Neuronal stem cell (in vitro differentiated cells): ENCODE results near the gene HIC1.
A peak's percentile ranks its signal among the peaks of the same experiment; 100 is the strongest.

Experiments used
- DNase-seq: peaks from one replicate; pipeline ENCODE4 v3.0.0-alpha.2; 2013; ENCODE audit warnings: low spot score
- H2AFZ ChIP-seq: one replicate; pipeline ENCODE4 v1.6.1; 2013; ENCODE audit warnings: mild to moderate bottlenecking, low read length, inconsistent platforms
- H2AK5ac ChIP-seq: 2 replicates; pipeline ENCODE4 v1.6.1; 2013; ENCODE audit warnings: low read depth, mild to moderate bottlenecking, inconsistent platforms, low read length, moderate library complexity, mixed read lengths
- H2BK120ac ChIP-seq: 2 replicates; pipeline ENCODE4 v1.6.1; 2013; ENCODE audit warnings: low read depth, mild to moderate bottlenecking, inconsistent platforms, low read length, moderate library complexity, mixed read lengths
- H2BK12ac ChIP-seq: one replicate; pipeline ENCODE4 v1.6.1; 2013; ENCODE audit warnings: low read length, inconsistent platforms
- H2BK15ac ChIP-seq: 2 replicates; pipeline ENCODE4 v1.6.1; 2013; ENCODE audit warnings: mild to moderate bottlenecking, low read length, inconsistent platforms, mixed read lengths
- H2BK5ac ChIP-seq: one replicate; pipeline ENCODE4 v1.6.1; 2013; ENCODE audit warnings: inconsistent platforms, mild to moderate bottlenecking, low read length, moderate library complexity
- H3K14ac ChIP-seq: one replicate; pipeline ENCODE4 v1.6.1; 2013; ENCODE audit warnings: low read length, inconsistent platforms
- H3K18ac ChIP-seq: 2 replicates; pipeline ENCODE4 v1.6.1; 2013; ENCODE audit warnings: low read length, inconsistent platforms
- H3K23ac ChIP-seq: 2 replicates; pipeline ENCODE4 v1.6.1; 2013; ENCODE audit warnings: low read depth, mild to moderate bottlenecking, mixed read lengths, low read length, inconsistent platforms; ENCODE audit not compliant: poor library complexity
- H3K27ac ChIP-seq: replicated peaks from 3 replicates; pipeline ENCODE4 v1.5.1; 2013; ENCODE audit warnings: low read length, inconsistent platforms
- H3K27me3 ChIP-seq, 3 experiments: 2 replicates each; pipeline ENCODE4 v1.6.1; 2013; ENCODE audit warnings: low read length in 3 of 3, mild to moderate bottlenecking in 2 of 3, inconsistent platforms in 1 of 3, low read depth in 1 of 3, mixed read lengths in 1 of 3, moderate library complexity in 1 of 3; ENCODE audit not compliant: control insufficient read depth in 3 of 3, insufficient read depth in 3 of 3
- H3K36me3 ChIP-seq, 2 donors: replicated peaks in 1 of 2; 2 replicates each; pipeline ENCODE4 v1.6.1; 2013; ENCODE audit warnings: low read length in 2 of 2; ENCODE audit not compliant: control insufficient read depth in 2 of 2, insufficient read depth in 2 of 2
- H3K4ac ChIP-seq: 2 replicates; pipeline ENCODE4 v1.6.1; 2013; ENCODE audit warnings: inconsistent platforms, mild to moderate bottlenecking, low read length, moderate library complexity
- H3K4me1 ChIP-seq, 2 donors: 1 replicate in 1 of 2; 2 replicates in 1 of 2; pipeline ENCODE4 v1.6.1; 2013; ENCODE audit warnings: low read length in 2 of 2, low read depth in 1 of 2; ENCODE audit not compliant: control insufficient read depth in 2 of 2, insufficient read depth in 1 of 2
- H3K4me2 ChIP-seq: one replicate; pipeline ENCODE4 v1.6.1; 2013; ENCODE audit warnings: mild to moderate bottlenecking, low read length, inconsistent platforms; ENCODE audit not compliant: insufficient read depth, poor library complexity, severe bottlenecking
- H3K4me3 ChIP-seq, 2 donors: 2 replicates each; pipeline ENCODE4 v1.5.1; 2013; ENCODE audit warnings: low read length in 2 of 2, mild to moderate bottlenecking in 2 of 2, inconsistent platforms in 1 of 2, moderate library complexity in 1 of 2
- H3K79me1 ChIP-seq: one replicate; pipeline ENCODE4 v1.6.1; 2013; ENCODE audit warnings: low read depth, mild to moderate bottlenecking, inconsistent platforms, low read length, moderate library complexity
- H3K9ac ChIP-seq: one replicate; pipeline ENCODE4 v1.6.1; 2013; ENCODE audit warnings: mild to moderate bottlenecking, low read depth, low read length, inconsistent platforms; ENCODE audit not compliant: poor library complexity
- H3K9me3 ChIP-seq, 2 donors: replicated peaks in 1 of 2; 2 replicates each; pipeline versions ENCODE3 to v1.6.1; 2013; ENCODE audit warnings: low read length in 2 of 2, mild to moderate bottlenecking in 2 of 2, inconsistent platforms in 1 of 2, low read depth in 1 of 2, mixed read lengths in 1 of 2, moderate library complexity in 1 of 2; ENCODE audit not compliant: control insufficient read depth in 2 of 2, insufficient read depth in 1 of 2
- H4K8ac ChIP-seq: one replicate; pipeline ENCODE4 v1.6.1; 2013; ENCODE audit warnings: low read depth, mild to moderate bottlenecking, inconsistent platforms, low read length, moderate library complexity
- H4K91ac ChIP-seq: one replicate; pipeline ENCODE4 v1.6.1; 2013; ENCODE audit warnings: low read length, low read depth, mild to moderate bottlenecking, inconsistent platforms; ENCODE audit not compliant: poor library complexity
- WGBS, 2 donors: extraction: QIAGEN DNeasy Blood & Tissue Kit; methylation state at CpG; one replicate each; pipeline ENCODE4 v1.1.7; 2013; ENCODE audit warnings: missing lambda C conversion rate in 2 of 2, mixed read lengths in 1 of 2; ENCODE audit not compliant: insufficient read length in 2 of 2, insufficient replicate concordance in 1 of 2; ENCODE audit errors: extremely low coverage in 2 of 2; 5-methylcytosine and 5-hydroxymethylcytosine counted together

Gene HIC1

GRCh38 chr17:2083613-2084035, 28.7 kb downstream of the HIC1 start:
- H4K91ac ChIP-seq: no peak overlapping the region
- no peak overlapping the region for H2AFZ ChIP-seq
- no peak overlapping the region for H2AK5ac ChIP-seq
- no peak overlapping the region for H4K8ac ChIP-seq
- H3K14ac ChIP-seq: no peak overlapping the region
- no peak overlapping the region for H3K4ac ChIP-seq
- peaks cover 20 to 63% of the 10 kb centered on the region in 2 donors for H3K36me3 ChIP-seq
- H2BK15ac ChIP-seq: no peak overlapping the region
- WGBS, 2 donors: no CpG with 5 or more reads among the region's 7 CpGs
- no peaks in the 10 kb centered on the region for H3K9me3 ChIP-seq
- H3K4me3 ChIP-seq: no peak overlapping the region
- no peak overlapping the region for H3K4me2 ChIP-seq
- no peak overlapping the region for H2BK120ac ChIP-seq
- peaks cover 0 to 4% of the 10 kb centered on the region in 2 donors for H3K4me1 ChIP-seq
- DNase-seq: no peak
- no peak overlapping the region for H2BK5ac ChIP-seq
- H3K79me1 ChIP-seq: peaks cover 3% of the 10 kb centered on the region
- H3K23ac ChIP-seq: peak overlapping the region; percentile 7
- H3K27me3 ChIP-seq: peaks cover 0 to 2% (median 0%) of the 10 kb centered on the region in 3 experiments
- H3K9ac ChIP-seq: no peak overlapping the region
- H2BK12ac ChIP-seq: no peak overlapping the region
- no peak overlapping the region for H3K27ac ChIP-seq
- no peak overlapping the region for H3K18ac ChIP-seq

- Histone ChIP-seq H2BK120ac (no peak overlapping the region), H4K91ac (peak overlapping the region; percentile 25), H3K4me1 (peaks cover 0 to 4% of the 10 kb centered on the region in 2 donors), H3K27ac (no peak overlapping the region), H2BK12ac (no peak overlapping the region), H2AK5ac (no peak overlapping the region), H2BK5ac (no peak overlapping the region), H3K9ac (no peak overlapping the region), H3K36me3 (peaks cover 18 to 59% of the 10 kb centered on the region in 2 donors), H3K14ac (peak overlapping the region; percentile 67), H2BK15ac (no peak overlapping the region), H3K79me1 (peaks cover 3% of the 10 kb centered on the region), H2AFZ (no peak overlapping the region), H3K4me2 (no peak overlapping the region), H3K18ac (no peak overlapping the region), H3K4me3 (no peak overlapping the region), H3K23ac (peak overlapping the region; percentile 21), H4K8ac (no peak overlapping the region), H3K9me3 (no peaks in the 10 kb centered on the region), H3K4ac (no peak overlapping the region), H3K27me3 (peaks cover 0 to 2% (median 0%) of the 10 kb centered on the region in 3 experiments)
- DNase-seq: no peak
- WGBS, 2 donors: no CpG with 5 or more reads among the region's 8 CpGs
Measured at GRCh38 chr17:2084036-2084765, 29.3 kb downstream of the HIC1 start.

GRCh38 chr17:2084766-2085647, 30.1 kb downstream of the HIC1 start:
- Histone ChIP-seq H3K18ac (no peak overlapping the region), H3K4me1 (peaks cover 0 to 4% of the 10 kb centered on the region in 2 donors), H3K36me3 (peaks cover 18 to 54% of the 10 kb centered on the region in 2 donors), H4K8ac (no peak overlapping the region), H3K4me3 (no peak overlapping the region), H2BK12ac (no peak overlapping the region), H3K14ac (no peak overlapping the region), H2AFZ (no peak overlapping the region), H2BK5ac (no peak overlapping the region), H3K4ac (no peak overlapping the region), H3K27ac (no peak overlapping the region), H3K9me3 (no peaks in the 10 kb centered on the region), H3K27me3 (peaks cover 0 to 2% (median 0%) of the 10 kb centered on the region in 3 experiments), H2AK5ac (no peak overlapping the region), H3K79me1 (peaks cover 3% of the 10 kb centered on the region), H4K91ac (no peak overlapping the region), H3K4me2 (no peak overlapping the region), H2BK120ac (no peak overlapping the region), H3K9ac (peak overlapping the region; percentile 40), H2BK15ac (no peak overlapping the region), H3K23ac (no peak overlapping the region)
- DNase-seq: no peak
- WGBS, 2 donors: no CpG with 5 or more reads among the region's 13 CpGs

GRCh38 chr17:2085648-2085949, 30.7 kb downstream of the HIC1 start:
- Histone ChIP-seq H2BK12ac (no peak overlapping the region), H2BK15ac (no peak overlapping the region), H2BK5ac (no peak overlapping the region), H3K9me3 (no peaks in the 10 kb centered on the region), H3K14ac (no peak overlapping the region), H3K18ac (no peak overlapping the region), H3K4me2 (no peak overlapping the region), H3K27me3 (peaks cover 0 to 2% (median 0%) of the 10 kb centered on the region in 3 experiments), H3K9ac (peak overlapping the region; percentile 40), H3K4me3 (no peak overlapping the region), H2BK120ac (no peak overlapping the region), H3K4ac (no peak overlapping the region), H4K91ac (no peak overlapping the region), H4K8ac (no peak overlapping the region), H2AFZ (no peak overlapping the region), H3K36me3 (peaks cover 18 to 50% of the 10 kb centered on the region in 2 donors), H3K27ac (no peak overlapping the region), H3K23ac (no peak overlapping the region), H2AK5ac (no peak overlapping the region), H3K4me1 (peaks cover 0 to 4% of the 10 kb centered on the region in 2 donors), H3K79me1 (peaks cover 3% of the 10 kb centered on the region)
- WGBS, 2 donors: no CpG with 5 or more reads among the region's 5 CpGs
- DNase-seq: no peak
